GM23248 (cell line): Measurements from ENCODE around the gene PROC. TPM values are rescaled to one million over a fixed set of nuclear protein-coding genes. Genes with fewer than 3 reads are reported as not detected.

Experiments
- DNase-seq: peaks from one replicate; pipeline ENCODE4 v3.0.0-alpha.2; 2015
- H2AFZ ChIP-seq: fragments of 200-600 bp; sonication (generic); 2 replicates; pipeline ENCODE4 v1.6.1; 2016; ENCODE audit warnings: antibody characterized with exemption
- H3F3A ChIP-seq: fragments of 200-600 bp; sonication (generic); 2 replicates; pipeline ENCODE4 v1.6.1; 2016; ENCODE audit warnings: mild to moderate bottlenecking, antibody characterized with exemption, mixed run types; ENCODE audit not compliant: insufficient read depth
- H3K27ac ChIP-seq: fragments of 200-600 bp; sonication (generic); 2 replicates; pipeline ENCODE4 v1.5.1; 2016; ENCODE audit warnings: mild to moderate bottlenecking
- H3K27me3 ChIP-seq: fragments of 200-600 bp; sonication (generic); replicated peaks from 2 replicates; pipeline ENCODE4 v1.6.1; 2016; ENCODE audit warnings: mild to moderate bottlenecking; ENCODE audit not compliant: insufficient read depth
- H3K36me3 ChIP-seq: fragments of 200-600 bp; sonication (generic); 2 replicates; pipeline ENCODE4 v1.6.1; 2016; ENCODE audit warnings: low read depth, mild to moderate bottlenecking
- H3K4me1 ChIP-seq: fragments of 200-600 bp; sonication (generic); 2 replicates; pipeline ENCODE4 v1.6.1; 2016; ENCODE audit warnings: mild to moderate bottlenecking; ENCODE audit not compliant: insufficient read depth
- H3K4me2 ChIP-seq: fragments of 200-600 bp; sonication (generic); one replicate; pipeline ENCODE4 v1.6.1; 2016; ENCODE audit warnings: mild to moderate bottlenecking; ENCODE audit not compliant: unreplicated experiment
- H3K4me3 ChIP-seq: fragments of 200-600 bp; sonication (generic); 2 replicates; pipeline ENCODE4 v1.5.1; 2016; ENCODE audit warnings: mild to moderate bottlenecking
- H3K79me2 ChIP-seq: fragments of 200-600 bp; sonication (generic); 2 replicates; pipeline ENCODE4 v1.6.1; 2016; ENCODE audit warnings: mild to moderate bottlenecking; ENCODE audit not compliant: insufficient read depth
- H3K9ac ChIP-seq: fragments of 200-600 bp; sonication (generic); 2 replicates; pipeline ENCODE4 v1.6.1; 2016; ENCODE audit warnings: mild to moderate bottlenecking
- H3K9me2 ChIP-seq: fragments of 200-600 bp; sonication (generic); 2 replicates; pipeline ENCODE4 v1.6.1; 2016; ENCODE audit warnings: mixed run types, mild to moderate bottlenecking, moderate library complexity; ENCODE audit not compliant: insufficient read depth
- H3K9me3 ChIP-seq: fragments of 200-600 bp; sonication (generic); one replicate; pipeline ENCODE4 v1.6.1; 2017; ENCODE audit warnings: low read depth
- H4K20me1 ChIP-seq: fragments of 200-600 bp; sonication (generic); 2 replicates; pipeline ENCODE4 v1.6.0; 2016; ENCODE audit not compliant: insufficient read depth
- EZH2 ChIP-seq: fragments of 200-600 bp; sonication (generic); IDR thresholded peaks from 2 replicates; pipeline ENCODE4 v1.6.1; 2018; ENCODE audit warnings: antibody characterized with exemption, mild to moderate bottlenecking; ENCODE audit not compliant: insufficient read depth, poor library complexity, severe bottlenecking
- EZH2phosphoT487 ChIP-seq: fragments of 200-600 bp; sonication (generic); IDR thresholded peaks from 2 replicates; pipeline ENCODE4 v1.6.1; 2018; ENCODE audit warnings: antibody characterized with exemption, moderate library complexity, mild to moderate bottlenecking, low read depth; ENCODE audit not compliant: insufficient read depth
- WGBS, 2 experiments: methylation state at CpG; one replicate each; pipeline ENCODE4 v1.1.6; 2015 to 2017; ENCODE audit warnings: low lambda C conversion rate in 2 of 2, low coverage in 1 of 2; ENCODE audit errors: missing lambda C conversion rate in 2 of 2; 5-methylcytosine and 5-hydroxymethylcytosine counted together
- in situ Hi-C: fragments of 300-500 bp; cut with MboI; formaldehyde crosslinking; loops from 2 replicates; pipeline ENCODE4 v1.15.0; 2020
- polyA plus RNA-seq: library from polyadenylated mRNA; unstranded; fragments of >200 nt; fragmentation: Nextera tagmentation; extraction: Ambion mirVana; gene quantifications from 2 replicates; pipeline ENCODE4 v1.2.1, GENCODE V29; 2016
- total RNA-seq: library from RNA; depleted of rRNA; stranded (reverse); fragments of >200 nt; shearing (Covaris generic); gene quantifications from 2 replicates; pipeline ENCODE4 v1.2.3, GENCODE V29; 2014

The PROC gene
- total and polyA plus RNA-seq, 2 experiments from 2014 or later: not detected

DNA sequence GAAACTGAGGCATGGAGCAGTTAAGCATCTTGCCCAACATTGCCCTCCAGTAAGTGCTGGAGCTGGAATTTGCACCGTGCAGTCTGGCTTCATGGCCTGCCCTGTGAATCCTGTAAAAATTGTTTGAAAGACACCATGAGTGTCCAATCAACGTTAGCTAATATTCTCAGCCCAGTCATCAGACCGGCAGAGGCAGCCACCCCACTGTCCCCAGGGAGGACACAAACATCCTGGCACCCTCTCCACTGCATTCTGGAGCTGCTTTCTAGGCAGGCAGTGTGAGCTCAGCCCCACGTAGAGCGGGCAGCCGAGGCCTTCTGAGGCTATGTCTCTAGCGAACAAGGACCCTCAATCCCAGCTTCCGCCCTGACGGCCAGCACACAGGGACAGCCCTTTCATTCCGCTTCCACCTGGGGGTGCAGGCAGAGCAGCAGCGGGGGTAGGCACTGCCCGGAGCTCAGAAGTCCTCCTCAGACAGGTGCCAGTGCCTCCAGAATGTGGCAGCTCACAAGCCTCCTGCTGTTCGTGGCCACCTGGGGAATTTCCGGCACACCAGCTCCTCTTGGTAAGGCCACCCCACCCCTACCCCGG lies 1.3 kb downstream of the PROC start:
- no peaks in the 10 kb centered on the region for H4K20me1 ChIP-seq
- no peaks in the 10 kb centered on the region for H3K9me3 ChIP-seq
- 0 out of 2 replicates have a peak, but pooled peaks cover 3% of the 10 kb centered on the region for H3K4me1 ChIP-seq
- H3K9me2 ChIP-seq: no peaks in the 10 kb centered on the region
- no peak overlapping the region for H3K27ac ChIP-seq
- in situ Hi-C loops: no loop called here
- no peaks in the 10 kb centered on the region for H3F3A ChIP-seq
- 83 to 86% methylated on average over 15 of the region's 15 CpGs for WGBS, 2 experiments
- H3K9ac ChIP-seq: no peak overlapping the region
- no peak for TF ChIP-seq EZH2
- TF ChIP-seq EZH2phosphoT487: no peak
- no peak overlapping the region for H2AFZ ChIP-seq
- H3K36me3 ChIP-seq: no peaks in the 10 kb centered on the region
- H3K79me2 ChIP-seq: no peaks in the 10 kb centered on the region
- H3K27me3 ChIP-seq: no peaks in the 10 kb centered on the region
- no peak for DNase-seq
- no peak overlapping the region for H3K4me2 ChIP-seq
- H3K4me3 ChIP-seq: no peak overlapping the region

- TF ChIP-seq EZH2 (no peak), EZH2phosphoT487 (no peak)
- in situ Hi-C loops: no loop called here
- DNase-seq: no peak
- H3K27ac ChIP-seq: no peak overlapping the region
- H3K9me3 ChIP-seq: no peaks in the 10 kb centered on the region
- H2AFZ ChIP-seq: no peak overlapping the region
- H3K27me3 ChIP-seq: no peaks in the 10 kb centered on the region
- H3K36me3 ChIP-seq: no peaks in the 10 kb centered on the region
- no peak overlapping the region for H3K4me2 ChIP-seq
- no peaks in the 10 kb centered on the region for H3K4me1 ChIP-seq
- 72% methylated on average over 8 of the region's 8 CpGs for WGBS, 2 experiments
- H3K79me2 ChIP-seq: no peaks in the 10 kb centered on the region
- H4K20me1 ChIP-seq: no peaks in the 10 kb centered on the region
- no peaks in the 10 kb centered on the region for H3K9me2 ChIP-seq
- H3F3A ChIP-seq: no peaks in the 10 kb centered on the region
- no peak overlapping the region for H3K9ac ChIP-seq
- no peak overlapping the region for H3K4me3 ChIP-seq
Observed at GRCh38 chr2:127420039-127420864, 2.0 kb downstream of the PROC start.

DNA sequence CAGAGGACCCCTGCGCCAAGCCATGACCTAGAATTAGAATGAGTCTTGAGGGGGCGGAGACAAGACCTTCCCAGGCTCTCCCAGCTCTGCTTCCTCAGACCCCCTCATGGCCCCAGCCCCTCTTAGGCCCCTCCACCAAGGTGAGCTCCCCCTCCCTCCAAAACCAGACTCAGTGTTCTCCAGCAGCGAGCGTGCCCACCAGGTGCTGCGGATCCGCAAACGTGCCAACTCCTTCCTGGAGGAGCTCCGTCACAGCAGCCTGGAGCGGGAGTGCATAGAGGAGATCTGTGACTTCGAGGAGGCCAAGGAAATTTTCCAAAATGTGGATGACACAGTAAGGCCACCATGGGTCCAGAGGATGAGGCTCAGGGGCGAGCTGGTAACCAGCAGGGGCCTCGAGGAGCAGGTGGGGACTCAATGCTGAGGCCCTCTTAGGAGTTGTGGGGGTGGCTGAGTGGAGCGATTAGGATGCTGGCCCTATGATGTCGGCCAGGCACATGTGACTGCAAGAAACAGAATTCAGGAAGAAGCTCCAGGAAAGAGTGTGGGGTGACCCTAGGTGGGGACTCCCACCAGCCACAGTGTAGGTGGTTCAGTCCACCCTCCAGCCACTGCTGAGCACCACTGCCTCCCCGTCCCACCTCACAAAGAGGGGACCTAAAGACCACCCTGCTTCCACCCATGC lies 3.0 kb downstream of the PROC start:
- Histone ChIP-seq H2AFZ (no peak overlapping the region), H3K9ac (no peak overlapping the region), H3K9me3 (no peaks in the 10 kb centered on the region), H3K4me3 (no peak overlapping the region), H3K9me2 (no peaks in the 10 kb centered on the region), H4K20me1 (no peaks in the 10 kb centered on the region), H3K27ac (no peak overlapping the region), H3F3A (no peaks in the 10 kb centered on the region), H3K4me1 (no peaks in the 10 kb centered on the region), H3K27me3 (no peaks in the 10 kb centered on the region), H3K79me2 (no peaks in the 10 kb centered on the region), H3K36me3 (no peaks in the 10 kb centered on the region), H3K4me2 (no peak overlapping the region)
- no peak for DNase-seq
- TF ChIP-seq EZH2 (no peak), EZH2phosphoT487 (no peak)
- in situ Hi-C loops: no loop called here
- WGBS, 2 experiments: 87 to 90% methylated on average over 14 to 15 of the region's 15 CpGs

GRCh38 chr2:127421871-127422558 lies 3.8 kb downstream of the PROC start:
- H3K36me3 ChIP-seq: no peaks in the 10 kb centered on the region
- H3K79me2 ChIP-seq: no peaks in the 10 kb centered on the region
- H3K27ac ChIP-seq: no peak overlapping the region
- 74 to 76% methylated on average over 13 to 16 of the region's 16 CpGs for WGBS, 2 experiments
- in situ Hi-C loops: no loop called here
- no peak for DNase-seq
- H3K9ac ChIP-seq: no peak overlapping the region
- H3F3A ChIP-seq: no peaks in the 10 kb centered on the region
- TF ChIP-seq EZH2phosphoT487: no peak
- no peak for TF ChIP-seq EZH2
- no peaks in the 10 kb centered on the region for H3K9me3 ChIP-seq
- H2AFZ ChIP-seq: no peak overlapping the region
- H3K4me1 ChIP-seq: no peaks in the 10 kb centered on the region
- H4K20me1 ChIP-seq: no peaks in the 10 kb centered on the region
- H3K4me3 ChIP-seq: no peak overlapping the region
- no peak overlapping the region for H3K4me2 ChIP-seq
- H3K9me2 ChIP-seq: no peaks in the 10 kb centered on the region
- no peaks in the 10 kb centered on the region for H3K27me3 ChIP-seq
